ENCODE data around the gene TAPBP.

DNA sequence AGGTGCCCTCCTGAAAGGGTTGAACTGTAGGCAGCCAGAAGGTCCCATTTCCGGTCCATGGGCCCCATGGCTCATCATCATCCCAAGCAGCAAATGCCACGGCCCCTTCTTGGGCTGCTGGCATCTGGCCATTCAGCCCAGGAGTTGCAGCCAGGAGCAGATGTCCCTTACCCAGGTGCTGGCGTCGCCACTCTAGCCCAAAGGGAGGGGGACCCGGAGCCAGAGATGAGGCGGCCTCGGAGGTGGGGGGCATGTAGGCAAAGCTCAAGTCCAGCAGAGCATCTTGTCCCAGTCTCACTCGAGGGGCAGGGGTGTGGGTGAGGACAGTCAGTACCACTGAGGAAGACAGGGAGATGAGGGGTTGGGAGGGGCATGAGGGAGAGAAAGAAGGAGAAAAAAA is 8.8 kb downstream of the TAPBP start:
- TF ChIP-seq, protein P1, sequence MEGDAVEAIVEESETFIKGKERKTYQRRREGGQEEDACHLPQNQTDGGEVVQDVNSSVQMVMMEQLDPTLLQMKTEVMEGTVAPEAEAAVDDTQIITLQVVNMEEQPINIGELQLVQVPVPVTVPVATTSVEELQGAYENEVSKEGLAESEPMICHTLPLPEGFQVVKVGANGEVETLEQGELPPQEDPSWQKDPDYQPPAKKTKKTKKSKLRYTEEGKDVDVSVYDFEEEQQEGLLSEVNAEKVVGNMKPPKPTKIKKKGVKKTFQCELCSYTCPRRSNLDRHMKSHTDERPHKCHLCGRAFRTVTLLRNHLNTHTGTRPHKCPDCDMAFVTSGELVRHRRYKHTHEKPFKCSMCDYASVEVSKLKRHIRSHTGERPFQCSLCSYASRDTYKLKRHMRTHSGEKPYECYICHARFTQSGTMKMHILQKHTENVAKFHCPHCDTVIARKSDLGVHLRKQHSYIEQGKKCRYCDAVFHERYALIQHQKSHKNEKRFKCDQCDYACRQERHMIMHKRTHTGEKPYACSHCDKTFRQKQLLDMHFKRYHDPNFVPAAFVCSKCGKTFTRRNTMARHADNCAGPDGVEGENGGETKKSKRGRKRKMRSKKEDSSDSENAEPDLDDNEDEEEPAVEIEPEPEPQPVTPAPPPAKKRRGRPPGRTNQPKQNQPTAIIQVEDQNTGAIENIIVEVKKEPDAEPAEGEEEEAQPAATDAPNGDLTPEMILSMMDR (conservative IDR thresholded peaks at IDR 0.05): no peak
- TF ChIP-seq ZFX (IDR thresholded peaks at IDR 0.05): no peak
